SU-DHL-6 (cell line): ENCODE results near the gene KIFC3.

Experiments
- CTCF ChIP-seq: fragments of 200-600 bp; sonication (generic); IDR thresholded peaks from one replicate; pipeline ENCODE4 v1.5.1; 2017; ENCODE audit warnings: antibody characterized with exemption, mild to moderate bottlenecking, low read length, moderate library complexity; ENCODE audit not compliant: insufficient read depth, poor library complexity, severe bottlenecking
- EZH2phosphoT487 ChIP-seq: fragments of 200-600 bp; sonication (generic), shearing (Covaris generic); conservative IDR thresholded peaks from 2 replicates; pipeline ENCODE4 v1.6.1; 2018; ENCODE audit warnings: mild to moderate bottlenecking, antibody characterized with exemption, low read length, moderate library complexity, mixed read lengths

DNA sequence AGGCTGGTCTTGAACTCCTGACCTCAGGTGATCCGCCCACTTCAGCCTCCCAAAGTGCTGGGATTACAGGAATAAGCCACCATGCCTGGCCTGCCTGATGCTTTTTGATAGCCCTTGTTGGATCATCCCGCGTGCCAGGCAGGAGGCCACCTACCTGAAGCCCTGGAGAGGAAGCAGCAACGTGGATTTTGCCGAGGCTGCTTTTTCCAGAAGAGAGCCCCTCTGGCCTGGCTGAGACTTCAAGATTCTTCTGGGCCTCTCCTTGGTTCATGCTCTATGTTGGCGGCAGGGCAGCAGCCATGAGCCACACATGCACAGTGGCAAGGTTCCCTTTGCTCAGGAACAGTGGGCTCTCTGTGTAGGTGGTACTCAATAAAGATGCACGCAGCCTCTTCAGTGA, 55.2 kb downstream of the KIFC3 start:
- no peak for TF ChIP-seq EZH2phosphoT487
- no peak for TF ChIP-seq CTCF
